GM10248 (cell line): Measurements from ENCODE around the gene UBL4A.

Experiments used
- CTCF ChIA-PET: fragments of 300-600 bp; sonication (Branson Sonifier 250); formaldehyde crosslinking; extraction: SDS; loops from one replicate; lab custom pipeline; 2021; ENCODE audit warnings: antibody characterized with exemption; lab: Yijun Ruan, JAX
- POLR2A ChIA-PET: fragments of 350-650 bp; sonication (Branson Sonifier 250); formaldehyde crosslinking; extraction: SDS; loops from one replicate; lab custom pipeline; 2020; ENCODE audit warnings: antibody characterized with exemption; lab: Yijun Ruan, JAX
- DNase-seq: peaks from one replicate; pipeline ENCODE4 v3.0.0; 2012; ENCODE audit errors: extremely low spot score
- TF ChIP-seq, protein P1 (sequence below): IDR thresholded peaks from 2 replicates; pipeline ENCODE4 v1.5.1; 2012; ENCODE audit warnings: mild to moderate bottlenecking, low read depth; ENCODE audit errors: extremely low read depth, missing control alignments, control extremely low read depth

UBL4A gene

DNA sequence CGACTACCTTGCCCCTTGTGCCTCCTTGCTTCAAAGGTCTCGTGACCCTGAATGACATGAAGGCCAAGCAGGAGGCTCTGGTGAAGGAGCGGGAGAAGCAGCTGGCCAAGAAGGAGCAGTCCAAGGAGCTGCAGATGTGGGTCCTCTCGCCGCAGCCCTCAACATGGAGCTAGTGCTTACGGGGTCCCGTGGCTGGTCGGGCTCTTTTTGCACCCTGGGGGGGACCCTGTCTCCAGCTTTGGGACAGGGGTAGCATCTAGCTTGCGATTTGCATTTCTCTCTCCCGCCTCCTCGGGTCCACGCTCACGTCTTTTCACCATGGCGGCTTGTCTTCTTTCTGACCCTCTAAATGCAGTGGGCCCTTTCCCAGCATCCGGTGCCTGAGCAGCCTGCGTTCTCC lies 40.6 kb downstream of the UBL4A start:
- CTCF ChIA-PET, result no interaction called here
- TF ChIP-seq, protein P1, sequence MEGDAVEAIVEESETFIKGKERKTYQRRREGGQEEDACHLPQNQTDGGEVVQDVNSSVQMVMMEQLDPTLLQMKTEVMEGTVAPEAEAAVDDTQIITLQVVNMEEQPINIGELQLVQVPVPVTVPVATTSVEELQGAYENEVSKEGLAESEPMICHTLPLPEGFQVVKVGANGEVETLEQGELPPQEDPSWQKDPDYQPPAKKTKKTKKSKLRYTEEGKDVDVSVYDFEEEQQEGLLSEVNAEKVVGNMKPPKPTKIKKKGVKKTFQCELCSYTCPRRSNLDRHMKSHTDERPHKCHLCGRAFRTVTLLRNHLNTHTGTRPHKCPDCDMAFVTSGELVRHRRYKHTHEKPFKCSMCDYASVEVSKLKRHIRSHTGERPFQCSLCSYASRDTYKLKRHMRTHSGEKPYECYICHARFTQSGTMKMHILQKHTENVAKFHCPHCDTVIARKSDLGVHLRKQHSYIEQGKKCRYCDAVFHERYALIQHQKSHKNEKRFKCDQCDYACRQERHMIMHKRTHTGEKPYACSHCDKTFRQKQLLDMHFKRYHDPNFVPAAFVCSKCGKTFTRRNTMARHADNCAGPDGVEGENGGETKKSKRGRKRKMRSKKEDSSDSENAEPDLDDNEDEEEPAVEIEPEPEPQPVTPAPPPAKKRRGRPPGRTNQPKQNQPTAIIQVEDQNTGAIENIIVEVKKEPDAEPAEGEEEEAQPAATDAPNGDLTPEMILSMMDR, result no peak
- no peak for DNase-seq
- POLR2A ChIA-PET, result interaction anchor here (1.4 kb wide), 1 partner anchor 45 kb away, joined by 4 read pairs; the partner anchor contains the start of gene SLC10A3

DNA sequence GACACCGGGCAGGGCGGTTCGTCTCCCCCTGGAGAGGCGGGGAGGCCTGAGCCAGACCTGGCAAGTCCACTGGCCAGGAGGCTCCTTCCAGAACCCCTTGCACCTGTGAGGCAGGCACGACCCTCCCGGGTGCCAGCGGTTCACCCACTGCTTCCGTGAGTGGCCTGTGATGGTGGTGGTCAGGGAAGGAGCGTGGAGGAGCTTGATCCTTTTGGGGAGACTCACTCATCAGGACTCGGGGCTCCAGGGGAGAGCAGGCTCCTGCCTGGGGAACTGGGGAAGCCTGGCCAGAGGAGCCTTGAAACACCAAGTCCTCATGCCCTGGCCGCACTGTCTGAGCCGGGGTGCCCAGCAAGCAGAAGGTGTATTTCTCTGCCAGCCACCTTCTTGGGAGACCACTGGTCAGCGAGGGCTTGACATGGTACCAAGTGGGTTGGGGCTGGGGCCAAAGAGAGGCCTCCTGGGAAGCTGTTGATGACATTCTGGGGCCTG lies 41.6 kb downstream of the UBL4A start:
- POLR2A ChIA-PET, result no interaction called here
- no peak for DNase-seq
- CTCF ChIA-PET, result no interaction called here
- TF ChIP-seq, protein P1, result no peak

DNA sequence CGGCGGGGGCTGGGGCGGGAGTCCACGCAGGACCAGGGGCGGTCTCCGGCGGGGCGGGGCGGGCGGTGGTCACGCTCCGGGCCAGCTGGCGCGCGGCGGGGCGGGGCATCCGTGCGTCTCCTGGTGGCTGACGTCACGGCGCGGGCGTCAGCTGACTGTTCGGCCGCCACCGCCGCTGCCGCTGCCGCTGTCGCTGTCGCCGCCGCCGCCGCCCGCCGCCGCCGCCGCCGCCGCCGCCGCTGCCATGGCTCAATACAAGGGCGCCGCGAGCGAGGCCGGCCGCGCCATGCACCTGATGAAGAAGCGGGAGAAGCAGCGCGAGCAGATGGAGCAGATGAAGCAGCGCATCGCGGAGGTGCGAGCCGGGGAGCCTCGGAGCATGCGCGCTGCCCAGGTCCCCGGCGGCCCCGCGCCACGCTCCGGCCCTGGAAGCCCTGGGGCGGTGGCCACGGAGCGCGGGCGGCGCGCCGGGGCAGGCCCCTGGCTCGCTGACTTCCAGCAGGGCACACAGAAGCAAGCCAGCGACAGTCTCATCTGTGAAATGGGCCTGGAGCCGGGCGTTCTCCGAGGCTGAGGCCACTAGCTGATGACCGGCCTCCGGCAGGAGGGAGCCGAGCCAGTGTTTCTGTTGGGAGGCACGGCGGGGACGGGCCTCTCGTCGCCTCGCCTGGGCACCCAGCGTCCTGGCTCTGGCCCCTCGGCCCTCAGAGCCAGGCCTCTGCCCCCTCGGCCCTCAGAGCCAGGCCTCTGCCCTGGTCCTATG lies 42.2 kb downstream of the UBL4A start, which contains the start of gene FAM50A:
FAM50A (plus strand) TSS at position 150 of the 763 bp plus-strand sequence; CDS start at position 245, 95 bp downstream.
- ChIA-PET POLR2A (no interaction called here), CTCF (no interaction called here)
- TF ChIP-seq, protein P1, result no peak
- peak; percentile 87 for DNase-seq

DNA sequence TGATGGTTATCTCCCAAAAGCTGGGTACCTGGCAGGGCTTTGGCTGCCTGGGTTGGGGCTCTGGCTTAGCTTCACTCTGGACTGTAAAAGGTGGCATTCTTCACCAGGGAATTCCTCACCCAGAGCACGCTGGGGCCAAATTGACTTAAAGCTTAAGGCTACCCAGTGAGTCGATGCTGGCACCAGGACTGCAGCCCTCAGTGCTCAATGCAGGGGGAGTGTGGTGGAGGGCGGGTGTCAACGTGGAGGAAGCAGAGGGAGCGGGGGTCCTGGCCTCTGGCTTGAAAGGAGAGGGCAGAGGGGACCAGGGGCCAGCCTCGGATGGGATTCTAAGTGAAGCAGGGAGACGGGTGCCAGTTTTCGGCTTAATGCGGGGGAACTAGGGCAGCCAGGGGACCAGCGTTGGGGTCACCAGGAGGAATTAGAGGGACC lies 42.9 kb downstream of the UBL4A start:
- CTCF ChIA-PET, result no interaction called here
- POLR2A ChIA-PET, result no interaction called here
- TF ChIP-seq, protein P1, result no peak
- DNase-seq, result no peak

DNA sequence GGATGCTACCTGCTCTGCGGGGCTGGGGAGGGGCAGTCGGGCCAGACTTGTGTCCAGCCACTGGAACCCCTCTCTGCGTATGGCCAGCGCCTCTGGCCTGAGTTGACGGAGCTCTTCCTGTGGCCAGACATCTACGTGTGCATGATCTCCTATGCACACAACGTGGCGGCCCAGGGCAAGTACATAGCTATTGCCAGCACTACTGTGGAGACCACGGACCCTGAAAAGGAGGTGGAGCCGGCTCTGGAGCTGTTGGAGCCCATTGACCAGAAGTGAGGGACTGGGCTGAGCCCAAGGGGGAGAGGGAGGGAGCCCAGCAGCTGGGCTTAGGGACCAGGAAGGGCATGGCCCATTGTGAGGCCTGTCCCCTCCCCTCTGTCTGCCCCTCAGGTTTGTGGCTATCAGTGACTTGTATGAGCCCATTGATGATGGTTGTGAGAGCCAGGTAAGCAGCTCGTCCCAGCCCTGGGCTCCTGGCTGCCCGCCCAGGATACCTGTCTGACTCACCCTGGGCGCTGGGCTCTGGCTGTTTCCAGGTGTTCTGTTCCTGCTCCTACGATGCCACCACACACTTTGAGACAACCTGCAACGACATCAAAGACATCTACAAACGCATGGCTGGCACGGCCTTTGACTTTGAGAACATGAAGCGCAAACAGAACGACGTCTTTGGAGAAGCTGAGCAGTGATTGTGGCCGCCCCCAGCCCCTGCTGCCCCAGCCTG lies 44.3 kb downstream of the UBL4A start:
- no peak for DNase-seq
- CTCF ChIA-PET, result no interaction called here
- POLR2A ChIA-PET, result no interaction called here
- TF ChIP-seq, protein P1, result no peak

DNA sequence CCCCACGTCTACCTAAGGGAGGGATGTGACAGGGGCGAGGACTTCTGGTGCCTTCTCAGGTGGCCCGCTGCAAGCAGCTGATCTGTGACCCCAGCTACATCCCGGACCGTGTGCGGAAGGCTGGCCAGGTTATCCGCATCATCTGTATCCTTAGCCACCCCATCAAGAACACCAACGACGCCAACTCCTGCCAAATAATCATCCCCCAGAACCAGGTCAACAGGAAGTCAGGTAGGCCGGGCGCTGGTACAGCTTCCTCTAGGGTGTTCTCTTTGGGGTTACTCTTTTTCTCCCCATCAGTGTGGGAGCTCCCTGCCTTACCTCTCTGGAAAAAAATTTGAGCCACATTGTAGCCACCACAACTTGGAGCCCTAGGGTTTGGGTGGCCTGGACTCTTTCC lies 44.9 kb downstream of the UBL4A start:
- ChIA-PET POLR2A (no interaction called here), CTCF (interaction anchor here (1.3 kb wide), 1 partner anchor 61 kb away, joined by 3 read pairs; no protein-coding TSS in a partner anchor)
- DNase-seq, result no peak
- TF ChIP-seq, protein P1, result no peak
